ENCODE data around the gene TMEM176A. TPM values are rescaled to one million over a fixed set of nuclear protein-coding genes. Genes with fewer than 3 reads are reported as not detected.

Gene TMEM176A
- total RNA-seq, 1 donor from 2014 or later: not detected

DNA sequence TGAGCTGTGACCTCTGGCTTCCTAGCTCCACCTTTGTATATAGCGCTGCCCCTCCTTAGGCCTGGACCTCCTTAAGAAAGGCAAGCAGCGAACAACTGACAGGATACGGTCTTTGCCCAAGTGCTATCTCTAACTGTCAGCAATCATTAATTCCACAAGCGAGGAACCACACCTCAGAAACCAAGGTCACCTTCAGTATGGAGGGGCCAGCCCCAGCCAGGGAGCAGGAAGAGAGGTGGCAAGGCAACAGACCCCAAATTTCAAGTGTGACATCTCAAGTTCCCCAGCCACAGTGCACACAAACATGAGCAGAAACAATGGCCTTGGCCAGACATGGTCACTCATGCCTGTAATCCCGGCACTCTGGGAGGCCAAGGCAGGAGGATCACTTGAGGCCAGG is 47.0 kb downstream of the TMEM176A start:
- TF ChIP-seq, protein P1, sequence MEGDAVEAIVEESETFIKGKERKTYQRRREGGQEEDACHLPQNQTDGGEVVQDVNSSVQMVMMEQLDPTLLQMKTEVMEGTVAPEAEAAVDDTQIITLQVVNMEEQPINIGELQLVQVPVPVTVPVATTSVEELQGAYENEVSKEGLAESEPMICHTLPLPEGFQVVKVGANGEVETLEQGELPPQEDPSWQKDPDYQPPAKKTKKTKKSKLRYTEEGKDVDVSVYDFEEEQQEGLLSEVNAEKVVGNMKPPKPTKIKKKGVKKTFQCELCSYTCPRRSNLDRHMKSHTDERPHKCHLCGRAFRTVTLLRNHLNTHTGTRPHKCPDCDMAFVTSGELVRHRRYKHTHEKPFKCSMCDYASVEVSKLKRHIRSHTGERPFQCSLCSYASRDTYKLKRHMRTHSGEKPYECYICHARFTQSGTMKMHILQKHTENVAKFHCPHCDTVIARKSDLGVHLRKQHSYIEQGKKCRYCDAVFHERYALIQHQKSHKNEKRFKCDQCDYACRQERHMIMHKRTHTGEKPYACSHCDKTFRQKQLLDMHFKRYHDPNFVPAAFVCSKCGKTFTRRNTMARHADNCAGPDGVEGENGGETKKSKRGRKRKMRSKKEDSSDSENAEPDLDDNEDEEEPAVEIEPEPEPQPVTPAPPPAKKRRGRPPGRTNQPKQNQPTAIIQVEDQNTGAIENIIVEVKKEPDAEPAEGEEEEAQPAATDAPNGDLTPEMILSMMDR (IDR thresholded peaks at IDR 0.05): no peak
- Mint-ChIP-seq H3K4me1 (ENCODE audit: unreplicated experiment) (no peaks in the 10 kb centered on the region), H3K4me3 (ENCODE audit: unreplicated experiment) (no peak overlapping the region), H3K27ac (ENCODE audit: unreplicated experiment) (no peak overlapping the region), H3K36me3 (ENCODE audit: unreplicated experiment) (no peaks in the 10 kb centered on the region), H3K27me3 (ENCODE audit: unreplicated experiment) (peaks cover 4% of the 10 kb centered on the region), H3K9me3 (ENCODE audit: unreplicated experiment) (no peaks in the 10 kb centered on the region)
- peak; percentile 53 for DNase-seq (ENCODE audit: extremely low spot score, unreplicated experiment)

DNA sequence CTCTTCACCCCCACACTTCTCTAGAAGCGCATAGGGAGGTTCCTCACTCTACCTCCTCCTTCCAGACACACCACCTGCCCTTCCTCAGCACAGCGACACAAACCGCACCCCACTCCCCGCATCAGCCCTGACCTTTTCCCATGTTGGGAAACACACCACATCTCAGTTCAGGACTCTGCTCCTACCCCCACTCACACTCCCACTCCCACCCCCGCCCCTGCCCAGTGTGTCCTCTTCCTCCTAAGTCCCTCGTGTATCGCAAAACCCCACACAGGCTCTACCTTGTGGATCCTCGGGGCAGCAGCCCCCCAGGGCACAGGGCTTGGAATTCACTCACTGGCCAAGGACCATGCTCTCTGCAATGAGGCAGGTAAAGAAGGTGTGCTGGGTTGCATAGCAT is 47.5 kb downstream of the TMEM176A start:
- no peak overlapping the region for H3K4me3 Mint-ChIP-seq (ENCODE audit: unreplicated experiment)

DNA sequence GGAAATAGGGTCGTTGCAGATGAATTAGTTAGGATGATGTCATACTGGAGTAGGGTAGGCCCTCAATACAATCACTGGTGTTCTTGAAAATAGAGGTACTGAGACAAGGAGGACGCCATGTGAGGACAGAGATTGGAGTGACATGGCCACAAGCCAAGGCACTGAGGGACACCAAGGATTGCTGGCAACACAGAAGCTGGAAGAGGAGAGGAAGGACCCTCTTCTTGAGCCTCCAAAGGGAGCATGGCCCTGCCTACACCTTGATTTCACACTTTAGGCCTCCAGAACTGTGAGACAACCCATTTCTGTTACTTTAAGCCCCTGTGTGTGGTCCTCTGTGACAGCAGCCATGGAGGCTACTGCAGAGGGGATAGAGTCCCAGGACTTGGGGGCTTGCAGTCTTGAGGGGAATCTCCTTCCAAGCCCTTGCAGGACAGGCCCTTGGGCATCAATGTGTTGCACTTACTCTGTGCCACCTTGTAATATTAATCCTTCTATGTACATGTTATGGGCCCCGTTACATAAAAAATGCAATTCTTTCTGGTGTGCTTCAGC is 48.1 kb downstream of the TMEM176A start:
- Mint-ChIP-seq H3K36me3 (ENCODE audit: unreplicated experiment) (no peaks in the 10 kb centered on the region), H3K27me3 (ENCODE audit: unreplicated experiment) (peaks cover 4% of the 10 kb centered on the region), H3K4me3 (ENCODE audit: unreplicated experiment) (no peak overlapping the region), H3K4me1 (ENCODE audit: unreplicated experiment) (no peaks in the 10 kb centered on the region), H3K27ac (ENCODE audit: unreplicated experiment) (no peak overlapping the region), H3K9me3 (ENCODE audit: unreplicated experiment) (no peaks in the 10 kb centered on the region)
- peak; percentile 53 for DNase-seq (ENCODE audit: extremely low spot score, unreplicated experiment)
- TF ChIP-seq, protein P1 (IDR thresholded peaks at IDR 0.05): no peak

More for the DNA sequence above, 47.5 kb downstream of the TMEM176A start:
- Mint-ChIP-seq H3K36me3 (ENCODE audit: unreplicated experiment) (no peaks in the 10 kb centered on the region), H3K9me3 (ENCODE audit: unreplicated experiment) (no peaks in the 10 kb centered on the region), H3K27ac (ENCODE audit: unreplicated experiment) (no peak overlapping the region), H3K4me1 (ENCODE audit: unreplicated experiment) (no peaks in the 10 kb centered on the region), H3K27me3 (ENCODE audit: unreplicated experiment) (peaks cover 4% of the 10 kb centered on the region)
- DNase-seq (ENCODE audit: extremely low spot score, unreplicated experiment): peak; percentile 65
- TF ChIP-seq, protein P1 (IDR thresholded peaks at IDR 0.05): no peak

DNA sequence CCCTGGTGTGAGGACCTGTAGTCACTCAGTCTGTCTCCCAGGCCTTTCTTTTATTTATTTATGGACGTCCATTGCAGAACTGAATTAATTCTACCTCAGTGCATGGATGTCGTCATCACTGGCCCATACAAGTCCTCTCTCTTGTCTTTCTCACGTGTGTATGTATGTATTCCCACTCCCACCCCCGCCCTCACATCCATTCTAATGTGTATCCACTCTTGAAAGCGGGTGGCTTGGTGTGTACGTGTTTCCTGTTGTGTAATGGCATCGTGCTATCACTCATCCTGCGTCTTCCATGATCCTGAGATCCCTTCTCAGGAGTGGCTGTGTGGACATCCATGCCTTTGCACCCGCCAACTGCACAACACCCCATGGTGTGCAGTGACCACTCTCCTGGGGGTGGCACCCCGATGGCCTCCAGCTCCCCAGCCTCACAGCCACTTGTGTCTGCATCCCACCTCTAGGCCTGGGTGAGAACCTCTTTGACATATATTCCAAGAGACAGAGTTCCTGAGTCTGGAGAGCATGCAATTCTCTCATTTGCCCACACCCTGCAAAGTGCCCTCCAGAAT is 48.7 kb downstream of the TMEM176A start:
- DNase-seq (ENCODE audit: extremely low spot score, unreplicated experiment): peak; percentile 62
- Mint-ChIP-seq H3K9me3 (ENCODE audit: unreplicated experiment) (no peaks in the 10 kb centered on the region), H3K27me3 (ENCODE audit: unreplicated experiment) (peaks cover 3% of the 10 kb centered on the region), H3K27ac (ENCODE audit: unreplicated experiment) (no peak overlapping the region), H3K4me1 (ENCODE audit: unreplicated experiment) (no peaks in the 10 kb centered on the region), H3K4me3 (ENCODE audit: unreplicated experiment) (no peak overlapping the region), H3K36me3 (ENCODE audit: unreplicated experiment) (no peaks in the 10 kb centered on the region)
- TF ChIP-seq, protein P1 (IDR thresholded peaks at IDR 0.05): no peak

DNA sequence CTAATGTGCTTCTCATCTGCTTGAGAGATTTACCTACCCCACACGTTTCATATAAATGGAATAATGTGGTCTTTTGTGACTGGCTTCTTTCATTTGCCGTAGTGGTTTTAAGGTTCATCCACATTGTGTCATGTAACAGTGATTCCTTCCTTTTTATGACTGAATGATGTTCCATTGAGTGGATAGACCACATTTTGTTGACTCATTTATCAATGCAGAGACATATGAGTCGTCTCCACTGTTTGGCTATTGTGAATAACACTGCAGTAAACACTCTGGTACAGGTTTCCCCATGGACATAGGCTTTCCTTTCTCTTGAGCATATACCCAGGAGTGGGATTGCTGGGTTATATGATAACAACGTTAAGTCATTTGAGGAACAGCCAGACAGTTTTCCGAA is 49.7 kb downstream of the TMEM176A start:
- no peak for DNase-seq (ENCODE audit: extremely low spot score, unreplicated experiment)
- no peak overlapping the region for H3K27ac Mint-ChIP-seq (ENCODE audit: unreplicated experiment)
- H3K4me3 Mint-ChIP-seq (ENCODE audit: unreplicated experiment): no peak overlapping the region
- H3K36me3 Mint-ChIP-seq (ENCODE audit: unreplicated experiment): no peaks in the 10 kb centered on the region
- H3K9me3 Mint-ChIP-seq (ENCODE audit: unreplicated experiment): no peaks in the 10 kb centered on the region
- TF ChIP-seq, protein P1 (IDR thresholded peaks at IDR 0.05): no peak
- no peaks in the 10 kb centered on the region for H3K4me1 Mint-ChIP-seq (ENCODE audit: unreplicated experiment)
- peaks cover 5% of the 10 kb centered on the region for H3K27me3 Mint-ChIP-seq (ENCODE audit: unreplicated experiment)
